MM.1S (cell line): Measurements from ENCODE around the gene KRTAP6-1.

ENCODE experiments used
- DNase-seq: peaks from one replicate; pipeline ENCODE4 v3.0.0-alpha.2; 2015
- H2AFZ ChIP-seq: fragments of 300-600 bp; sonication (generic); 2 replicates; pipeline ENCODE4 v1.6.0; 2016; ENCODE audit warnings: antibody characterized with exemption, low read length
- H3F3A ChIP-seq: fragments of 300-600 bp; sonication (generic); 2 replicates; pipeline ENCODE4 v1.6.1; 2016; ENCODE audit warnings: mild to moderate bottlenecking, antibody characterized with exemption, low read length, moderate library complexity, mixed read lengths; ENCODE audit not compliant: insufficient read depth
- H3K27ac ChIP-seq: fragments of 300-600 bp; sonication (generic); 2 replicates; pipeline ENCODE4 v1.5.1; 2016; ENCODE audit warnings: mild to moderate bottlenecking, low read length
- H3K27me3 ChIP-seq: fragments of 300-600 bp; sonication (generic); replicated peaks from 2 replicates; pipeline ENCODE4 v1.6.0; 2016; ENCODE audit warnings: low read length; ENCODE audit not compliant: insufficient read depth
- H3K36me3 ChIP-seq: fragments of 300-600 bp; sonication (generic); replicated peaks from 2 replicates; pipeline ENCODE4 v1.6.1; 2016; ENCODE audit warnings: mild to moderate bottlenecking, low read length, mixed read lengths; ENCODE audit not compliant: insufficient read depth
- H3K4me1 ChIP-seq: fragments of 300-600 bp; sonication (generic); 2 replicates; pipeline ENCODE4 v1.6.1; 2016; ENCODE audit warnings: low read length, mixed read lengths
- H3K4me2 ChIP-seq: fragments of 300-600 bp; sonication (generic); 2 replicates; pipeline ENCODE4 v1.6.0; 2016; ENCODE audit warnings: low read depth, low read length
- H3K4me3 ChIP-seq: fragments of 300-600 bp; sonication (generic); 2 replicates; pipeline ENCODE4 v1.5.1; 2016; ENCODE audit warnings: low read length, mixed read lengths
- H3K79me2 ChIP-seq: fragments of 300-600 bp; sonication (generic); 2 replicates; pipeline ENCODE4 v1.6.1; 2016; ENCODE audit warnings: mixed run types, low read length, mixed read lengths
- H3K9ac ChIP-seq: fragments of 300-600 bp; sonication (generic); 2 replicates; pipeline ENCODE4 v1.6.1; 2016; ENCODE audit warnings: low read length, mixed read lengths
- H3K9me2 ChIP-seq: fragments of 300-600 bp; sonication (generic); replicated peaks from 2 replicates; pipeline ENCODE4 v1.6.1; 2016; ENCODE audit warnings: mild to moderate bottlenecking, low read length, mixed read lengths; ENCODE audit not compliant: insufficient read depth
- H3K9me3 ChIP-seq: fragments of 300-600 bp; sonication (generic); replicated peaks from 2 replicates; pipeline ENCODE4 v1.6.1; 2016; ENCODE audit warnings: mild to moderate bottlenecking, low read length, mixed read lengths; ENCODE audit not compliant: insufficient read depth
- H4K20me1 ChIP-seq: fragments of 300-600 bp; sonication (generic); 2 replicates; pipeline ENCODE4 v1.6.1; 2016; ENCODE audit warnings: mild to moderate bottlenecking, low read length, moderate library complexity, mixed read lengths; ENCODE audit not compliant: insufficient read depth
- EZH2 ChIP-seq: fragments of 300-600 bp; sonication (generic); optimal IDR thresholded peaks from 2 replicates; pipeline ENCODE3; 2017; ENCODE audit warnings: low read depth, mild to moderate bottlenecking, antibody characterized with exemption, low read length, mixed read lengths
- EZH2phosphoT487 ChIP-seq: fragments of 300-600 bp; sonication (generic); IDR thresholded peaks from 2 replicates; pipeline ENCODE4 v1.6.1; 2018; ENCODE audit warnings: antibody characterized with exemption, low read length
- TF ChIP-seq, protein P1 (sequence below): fragments of 300-600 bp; sonication (generic); IDR thresholded peaks from 2 replicates; pipeline ENCODE4 v1.5.1; 2016; ENCODE audit warnings: antibody characterized with exemption, low read length, mixed read lengths

KRTAP6-1 gene

GRCh38 chr21:30642564-30642963 lies 28.8 kb upstream of the KRTAP6-1 start, which contains the start of gene KRTAP20-3:
TSS of gene KRTAP20-3 (plus strand) at chr21:30642864.
- no peak within 1 kb of the TSS for H3K4me2 ChIP-seq
- TF ChIP-seq, protein P1, sequence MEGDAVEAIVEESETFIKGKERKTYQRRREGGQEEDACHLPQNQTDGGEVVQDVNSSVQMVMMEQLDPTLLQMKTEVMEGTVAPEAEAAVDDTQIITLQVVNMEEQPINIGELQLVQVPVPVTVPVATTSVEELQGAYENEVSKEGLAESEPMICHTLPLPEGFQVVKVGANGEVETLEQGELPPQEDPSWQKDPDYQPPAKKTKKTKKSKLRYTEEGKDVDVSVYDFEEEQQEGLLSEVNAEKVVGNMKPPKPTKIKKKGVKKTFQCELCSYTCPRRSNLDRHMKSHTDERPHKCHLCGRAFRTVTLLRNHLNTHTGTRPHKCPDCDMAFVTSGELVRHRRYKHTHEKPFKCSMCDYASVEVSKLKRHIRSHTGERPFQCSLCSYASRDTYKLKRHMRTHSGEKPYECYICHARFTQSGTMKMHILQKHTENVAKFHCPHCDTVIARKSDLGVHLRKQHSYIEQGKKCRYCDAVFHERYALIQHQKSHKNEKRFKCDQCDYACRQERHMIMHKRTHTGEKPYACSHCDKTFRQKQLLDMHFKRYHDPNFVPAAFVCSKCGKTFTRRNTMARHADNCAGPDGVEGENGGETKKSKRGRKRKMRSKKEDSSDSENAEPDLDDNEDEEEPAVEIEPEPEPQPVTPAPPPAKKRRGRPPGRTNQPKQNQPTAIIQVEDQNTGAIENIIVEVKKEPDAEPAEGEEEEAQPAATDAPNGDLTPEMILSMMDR = no peak
- TF ChIP-seq EZH2phosphoT487 = no peak
- no peak for TF ChIP-seq EZH2
- no peaks in the 10 kb centered on the region for H3K79me2 ChIP-seq
- no peaks in the 10 kb centered on the region for H3K36me3 ChIP-seq
- H3K27ac ChIP-seq = no peak within 1 kb of the TSS
- H3K27me3 ChIP-seq = no peaks in the 10 kb centered on the region
- H3K4me1 ChIP-seq = no peaks in the 10 kb centered on the region
- no peak for DNase-seq
- no peaks in the 10 kb centered on the region for H4K20me1 ChIP-seq
- no peak within 1 kb of the TSS for H3K9ac ChIP-seq
- H3K9me2 ChIP-seq = no peaks in the 10 kb centered on the region
- no peak within 1 kb of the TSS for H3K4me3 ChIP-seq
- H2AFZ ChIP-seq = no peak within 1 kb of the TSS
- no peaks in the 10 kb centered on the region for H3K9me3 ChIP-seq
- H3F3A ChIP-seq = no peaks in the 10 kb centered on the region

GRCh38 chr21:30638686-30639085 lies 25.0 kb upstream of the KRTAP6-1 start:
- Histone ChIP-seq H3K4me1 (no peaks in the 10 kb centered on the region), H3K4me3 (no peak overlapping the region), H3K9me3 (no peaks in the 10 kb centered on the region), H3K4me2 (no peak overlapping the region), H3K9ac (no peak overlapping the region), H2AFZ (no peak overlapping the region), H4K20me1 (no peaks in the 10 kb centered on the region), H3K27me3 (no peaks in the 10 kb centered on the region), H3K36me3 (no peaks in the 10 kb centered on the region), H3K9me2 (no peaks in the 10 kb centered on the region), H3K27ac (no peak overlapping the region), H3K79me2 (no peaks in the 10 kb centered on the region), H3F3A (no peaks in the 10 kb centered on the region)
- no peak for TF ChIP-seq EZH2phosphoT487
- TF ChIP-seq, protein P1 = no peak
- DNase-seq = no peak

- Histone ChIP-seq H3K4me3 (no peak within 1 kb of the TSS), H3K9me3 (no peaks in the 10 kb centered on the region), H3K79me2 (no peaks in the 10 kb centered on the region), H3K27ac (no peak within 1 kb of the TSS), H3K9me2 (no peaks in the 10 kb centered on the region), H3K9ac (no peak within 1 kb of the TSS), H3K4me1 (no peaks in the 10 kb centered on the region), H2AFZ (no peak within 1 kb of the TSS), H3K36me3 (no peaks in the 10 kb centered on the region), H4K20me1 (no peaks in the 10 kb centered on the region), H3K4me2 (no peak within 1 kb of the TSS), H3K27me3 (no peaks in the 10 kb centered on the region), H3F3A (no peaks in the 10 kb centered on the region)
- TF ChIP-seq, protein P1 = no peak
- TF ChIP-seq EZH2phosphoT487 = no peak
- no peak for TF ChIP-seq EZH2
- DNase-seq = no peak
Observed at GRCh38 chr21:30634906-30635305, 21.2 kb upstream of the KRTAP6-1 start, which contains the start of gene KRTAP20-2. TSS of gene KRTAP20-2 (plus strand) at chr21:30635206. CDS start at chr21:30635264, 58 bp downstream.
